GM19238 (cell line): ENCODE measurements around the gene CAVIN3.

ENCODE experiments used
- DNase-seq: peaks from one replicate; pipeline ENCODE4 v3.0.0; 2011; ENCODE audit warnings: low spot score; ENCODE audit not compliant: insufficient read length

The CAVIN3 gene, protein sequence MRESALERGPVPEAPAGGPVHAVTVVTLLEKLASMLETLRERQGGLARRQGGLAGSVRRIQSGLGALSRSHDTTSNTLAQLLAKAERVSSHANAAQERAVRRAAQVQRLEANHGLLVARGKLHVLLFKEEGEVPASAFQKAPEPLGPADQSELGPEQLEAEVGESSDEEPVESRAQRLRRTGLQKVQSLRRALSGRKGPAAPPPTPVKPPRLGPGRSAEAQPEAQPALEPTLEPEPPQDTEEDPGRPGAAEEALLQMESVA

GRCh38 chr11:6320411-6321155 lies at the start of gene CAVIN3:
Gene CAVIN3 (minus strand): TSS chr11:6320501. CDS start chr11:6320476, 25 bp downstream.
- no peak for DNase-seq

DNA sequence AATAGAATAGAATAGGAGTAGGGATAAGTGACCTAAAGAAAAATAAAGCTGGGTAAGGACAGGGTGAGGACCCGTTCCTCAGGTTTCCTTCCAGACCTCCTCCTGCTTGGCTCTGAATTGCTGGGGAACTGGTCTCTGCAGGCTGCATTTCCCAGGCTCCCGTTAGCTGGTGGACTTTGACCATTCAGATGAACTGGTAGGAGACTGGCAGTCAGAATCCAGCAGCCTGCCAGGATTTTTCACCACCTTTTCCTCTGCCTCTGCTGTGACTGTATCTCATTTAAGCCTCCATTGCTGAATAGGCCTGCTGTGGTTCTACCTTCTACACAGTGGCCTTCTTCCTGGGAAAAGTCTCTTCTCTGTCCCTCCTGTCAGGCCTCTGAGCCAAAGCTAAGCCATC lies 45.4 kb upstream of the CAVIN3 start:
- DNase-seq: no peak

- DNase-seq: peak; percentile 56
These were observed 42.8 kb upstream of the CAVIN3 start for GRCh38 chr11:6362873-6363678.

GRCh38 chr11:6362185-6362872 lies 42.0 kb upstream of the CAVIN3 start:
- no peak for DNase-seq

GRCh38 chr11:6360183-6360582 lies 39.9 kb upstream of the CAVIN3 start:
- no peak for DNase-seq

- no peak for DNase-seq
These were observed 36.9 kb upstream of the CAVIN3 start for GRCh38 chr11:6357222-6357621.

- no peak for DNase-seq
These were observed 36.3 kb upstream of the CAVIN3 start for GRCh38 chr11:6356503-6357055.

- no peak for DNase-seq
These were observed 34.6 kb upstream of the CAVIN3 start for GRCh38 chr11:6354651-6355485.

DNA sequence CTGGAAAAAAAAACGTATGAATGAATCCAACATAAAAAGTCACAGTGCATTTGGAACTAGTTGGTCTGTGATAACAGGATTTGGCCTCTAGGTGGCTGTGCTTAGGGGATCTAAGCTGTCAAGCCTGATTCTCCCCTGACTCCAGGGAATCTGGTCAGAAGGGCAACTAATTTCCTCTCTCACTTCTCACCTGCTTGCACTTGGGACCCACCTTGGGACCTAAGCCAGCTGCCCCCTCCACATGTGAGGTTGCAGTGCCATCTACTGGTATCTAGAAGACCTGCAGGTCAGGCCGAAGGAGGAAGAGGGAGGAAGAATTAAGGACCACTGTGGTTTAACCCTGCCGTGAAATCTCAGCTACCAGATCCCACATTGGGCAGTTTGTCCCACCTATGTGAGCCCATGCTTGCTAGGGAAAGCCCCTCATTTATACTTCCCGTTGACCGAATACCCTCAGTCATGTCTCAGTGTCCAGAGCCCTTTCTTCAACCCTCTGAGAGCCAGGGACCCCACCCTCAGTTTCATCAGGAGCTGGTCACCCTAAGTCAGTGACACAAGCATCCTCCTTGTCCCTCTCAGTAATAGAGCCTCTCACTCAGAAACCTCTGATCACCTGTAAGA lies 33.2 kb upstream of the CAVIN3 start:
- DNase-seq: peak; percentile 48

GRCh38 chr11:6351782-6352382 lies 31.6 kb upstream of the CAVIN3 start:
- DNase-seq: no peak

DNA sequence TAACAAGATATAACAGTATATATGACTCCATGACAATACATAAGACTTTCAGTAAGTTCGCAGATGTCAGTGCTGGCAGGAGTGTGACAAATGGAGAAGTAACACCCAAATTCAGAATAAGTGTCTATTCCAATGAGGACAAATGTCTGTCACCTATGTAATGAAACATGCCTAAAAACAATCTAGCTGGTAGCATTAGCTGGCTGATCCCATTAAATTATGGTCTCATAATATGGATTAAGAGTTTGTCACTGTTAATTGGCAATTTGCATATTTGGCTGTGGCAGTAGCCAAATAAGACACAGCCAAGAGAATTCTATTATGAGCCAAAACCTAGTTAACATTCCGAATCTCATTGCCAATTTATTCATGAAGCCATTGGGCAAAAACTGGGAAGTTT lies 30.2 kb upstream of the CAVIN3 start:
- DNase-seq: no peak

DNA sequence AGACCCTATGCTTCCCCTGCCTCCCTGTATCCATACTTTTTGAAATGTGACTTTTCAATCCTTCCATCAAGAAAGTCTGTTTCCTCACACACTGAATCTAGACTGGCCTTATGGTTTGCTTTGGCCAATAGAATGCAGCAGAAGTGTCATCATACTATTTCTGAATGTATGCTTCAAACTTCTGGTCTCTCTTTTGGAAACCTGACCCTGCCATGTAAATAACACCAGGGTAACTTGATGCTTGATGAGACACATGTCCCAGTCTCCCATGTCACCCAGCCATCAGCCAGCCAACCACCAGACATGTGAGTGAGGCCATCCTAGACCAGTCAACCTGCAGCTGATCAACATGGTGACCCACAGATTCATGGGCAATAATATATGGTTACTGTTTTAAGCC lies 29.7 kb upstream of the CAVIN3 start:
- no peak for DNase-seq

DNA sequence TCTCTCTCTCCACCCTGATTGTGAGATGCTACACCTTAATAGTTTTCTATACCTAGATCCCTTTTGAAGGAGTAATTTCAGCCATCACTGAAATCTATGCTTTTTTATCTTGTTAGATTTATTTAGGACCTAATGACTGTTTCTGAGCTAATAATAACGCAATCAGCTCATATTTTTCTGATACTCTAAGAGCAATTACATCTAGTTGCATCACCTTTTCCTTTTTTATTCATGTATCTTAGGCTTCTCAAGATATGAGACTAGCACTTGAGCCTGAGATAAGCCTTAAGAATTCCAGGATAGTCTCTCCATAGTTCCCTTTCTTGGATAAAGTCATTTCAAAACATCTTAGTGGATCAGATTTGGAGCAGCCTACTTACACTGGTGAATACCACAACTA lies 25.1 kb upstream of the CAVIN3 start:
- no peak for DNase-seq

DNA sequence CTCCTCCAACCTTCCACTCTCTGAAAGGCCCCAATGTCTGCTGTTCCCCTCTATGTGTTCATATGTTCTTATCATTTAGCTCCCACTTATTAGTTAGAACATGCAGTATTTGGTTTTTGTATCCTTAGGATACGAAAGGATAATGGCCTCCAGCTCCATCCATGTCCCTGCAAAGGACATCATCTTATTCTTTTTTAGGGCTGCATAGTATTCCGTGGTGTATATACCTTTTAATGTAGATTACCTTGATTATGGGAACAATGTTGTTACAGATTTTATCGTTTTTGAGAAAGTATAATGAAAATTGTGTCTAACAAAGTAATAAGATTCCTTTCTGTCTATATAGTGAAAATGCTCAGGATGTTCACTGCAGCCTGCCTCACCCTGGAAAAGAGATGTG lies 16.0 kb upstream of the CAVIN3 start:
- no peak for DNase-seq

DNA sequence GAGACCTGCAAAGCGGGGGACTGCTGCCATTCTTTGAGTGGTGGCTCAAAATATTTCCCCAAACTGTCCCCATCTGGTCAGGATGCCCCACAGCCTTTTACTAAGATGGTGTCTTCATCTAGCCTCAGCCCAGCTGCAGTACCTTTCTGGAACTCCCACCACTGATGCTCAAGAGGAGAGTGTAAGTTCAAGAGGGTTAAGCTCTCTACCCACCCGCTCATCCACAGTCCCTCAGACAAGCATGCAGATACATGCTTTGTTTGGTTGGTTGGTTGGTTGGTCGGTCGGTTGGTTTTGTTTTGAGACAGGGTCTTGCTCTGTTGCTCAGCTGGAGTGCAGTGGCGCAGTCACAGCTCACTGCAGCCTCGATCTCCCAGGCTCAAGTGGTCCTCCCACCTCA lies 14.5 kb upstream of the CAVIN3 start:
- DNase-seq: no peak

DNA sequence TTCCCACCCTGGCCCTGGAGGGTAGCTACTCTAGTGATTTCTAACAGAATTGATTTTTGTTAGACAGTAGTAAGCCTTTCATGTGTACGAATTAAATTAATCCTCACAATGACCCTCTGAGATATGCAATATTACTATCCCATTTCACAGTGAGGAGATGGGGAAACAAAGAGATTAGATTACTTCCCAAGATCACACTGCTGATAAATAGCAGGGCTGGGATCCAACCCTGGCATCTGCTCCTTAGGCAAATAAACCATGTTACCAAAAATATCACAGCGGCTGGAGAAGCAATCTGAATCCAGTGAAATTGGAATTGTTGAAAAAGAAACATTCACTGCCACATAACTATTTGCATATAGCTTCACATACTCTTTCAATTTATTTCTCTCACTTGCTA lies 12.8 kb upstream of the CAVIN3 start:
- DNase-seq: no peak

GRCh38 chr11:6332066-6332465 lies 11.8 kb upstream of the CAVIN3 start:
- no peak for DNase-seq

GRCh38 chr11:6328321-6328720 lies 8.0 kb upstream of the CAVIN3 start:
- DNase-seq: no peak

GRCh38 chr11:6327806-6328205 lies 7.5 kb upstream of the CAVIN3 start:
- DNase-seq: no peak

- DNase-seq: no peak
These were observed 6.7 kb upstream of the CAVIN3 start for GRCh38 chr11:6326985-6327384.
